Endothelial cell (in vitro differentiated cells): ENCODE results near the gene ACP3. TPM values are rescaled to one million over a fixed set of nuclear protein-coding genes. Genes with fewer than 3 reads are reported as not detected.

Experiments used
- DNase-seq: peaks from one replicate; pipeline ENCODE4 v3.0.0; 2021; ENCODE audit warnings: low spot score
- H3K27ac Mint-ChIP-seq: one replicate; pipeline ENCODE4 v1.8.0; 2021; ENCODE audit warnings: mixed read lengths, inconsistent platforms; ENCODE audit not compliant: unreplicated experiment
- H3K27me3 Mint-ChIP-seq: one replicate; pipeline ENCODE4 v1.8.0; 2021; ENCODE audit warnings: mild to moderate bottlenecking, moderate library complexity, mixed read lengths, inconsistent platforms; ENCODE audit not compliant: unreplicated experiment
- H3K36me3 Mint-ChIP-seq: one replicate; pipeline ENCODE4 v1.8.0; 2021; ENCODE audit warnings: mild to moderate bottlenecking, low read depth, mixed read lengths, inconsistent platforms; ENCODE audit not compliant: unreplicated experiment
- H3K4me1 Mint-ChIP-seq: one replicate; pipeline ENCODE4 v1.8.0; 2021; ENCODE audit warnings: mild to moderate bottlenecking, mixed read lengths, inconsistent platforms; ENCODE audit not compliant: unreplicated experiment
- H3K4me3 Mint-ChIP-seq: one replicate; pipeline ENCODE4 v1.8.0; 2021; ENCODE audit warnings: mild to moderate bottlenecking, mixed read lengths, inconsistent platforms; ENCODE audit not compliant: unreplicated experiment
- H3K9me3 Mint-ChIP-seq: one replicate; pipeline ENCODE4 v1.8.0; 2021; ENCODE audit warnings: mixed read lengths, inconsistent platforms; ENCODE audit not compliant: unreplicated experiment
- CTCF ChIP-seq: fragments of 200-600 bp; sonication (generic); IDR thresholded peaks from one replicate; pipeline ENCODE4 v1.5.0; 2021; ENCODE audit warnings: antibody characterized with exemption; ENCODE audit not compliant: unreplicated experiment
- total RNA-seq: library from RNA; stranded (reverse); fragmentation: NEBNext Ultra II Directional; extraction: Animal tissue kit (Norgen Biotek cat#: 25700); gene quantifications from one replicate; pipeline ENCODE4 v1.2.1, GENCODE V29; 2021; ENCODE audit not compliant: unreplicated experiment

Gene ACP3
- total RNA-seq, 1 donor from 2014 or later: 0.44 TPM

- Mint-ChIP-seq H3K4me3 (no peak overlapping the region), H3K4me1 (no peaks in the 10 kb centered on the region), H3K27me3 (no peaks in the 10 kb centered on the region), H3K9me3 (no peaks in the 10 kb centered on the region), H3K36me3 (no peaks in the 10 kb centered on the region), H3K27ac (no peak overlapping the region)
- no peak for TF ChIP-seq CTCF
- DNase-seq: no peak
Measured at GRCh38 chr3:132325634-132326033, 8.4 kb downstream of the ACP3 start.

- Mint-ChIP-seq H3K27me3 (no peaks in the 10 kb centered on the region), H3K9me3 (no peaks in the 10 kb centered on the region), H3K4me1 (no peaks in the 10 kb centered on the region), H3K27ac (no peak overlapping the region), H3K4me3 (no peak overlapping the region), H3K36me3 (no peaks in the 10 kb centered on the region)
- no peak for DNase-seq
- TF ChIP-seq CTCF: no peak
Measured at GRCh38 chr3:132326251-132326650, 9.0 kb downstream of the ACP3 start.

GRCh38 chr3:132332082-132332481, 14.9 kb downstream of the ACP3 start:
- no peak for DNase-seq
- Mint-ChIP-seq H3K4me3 (no peak overlapping the region), H3K27ac (no peak overlapping the region), H3K27me3 (no peaks in the 10 kb centered on the region), H3K4me1 (no peaks in the 10 kb centered on the region), H3K36me3 (no peaks in the 10 kb centered on the region), H3K9me3 (no peaks in the 10 kb centered on the region)
- TF ChIP-seq CTCF: no peak

GRCh38 chr3:132332508-132332907, 15.3 kb downstream of the ACP3 start:
- H3K9me3 Mint-ChIP-seq: no peaks in the 10 kb centered on the region
- H3K4me3 Mint-ChIP-seq: no peak overlapping the region
- H3K27ac Mint-ChIP-seq: no peak overlapping the region
- no peaks in the 10 kb centered on the region for H3K27me3 Mint-ChIP-seq
- H3K36me3 Mint-ChIP-seq: no peaks in the 10 kb centered on the region
- DNase-seq: no peak
- no peak for TF ChIP-seq CTCF
- no peaks in the 10 kb centered on the region for H3K4me1 Mint-ChIP-seq

GRCh38 chr3:132341746-132342145, 24.5 kb downstream of the ACP3 start:
- Mint-ChIP-seq H3K4me1 (no peaks in the 10 kb centered on the region), H3K27me3 (no peaks in the 10 kb centered on the region), H3K9me3 (no peaks in the 10 kb centered on the region), H3K27ac (no peak overlapping the region), H3K4me3 (no peak overlapping the region), H3K36me3 (no peaks in the 10 kb centered on the region)
- DNase-seq: no peak
- no peak for TF ChIP-seq CTCF
